Measurements from ENCODE around the gene PHOSPHO2.

- TF ChIP-seq CTCF (IDR thresholded peaks at IDR 0.05) (no peak), POLR2AphosphoS5 (IDR thresholded peaks at IDR 0.05) (no peak)
Observed at GRCh38 chr2:169746240-169746639, 52.0 kb downstream of the PHOSPHO2 start.
